IPS DF 6.9 (cell line): ENCODE measurements around the gene HYAL3.

ENCODE experiments used
- DNase-seq: peaks from one replicate; pipeline ENCODE4 v3.0.0-alpha.2; 2013; ENCODE audit warnings: low read depth, low spot score
- H3K27ac ChIP-seq: one replicate; pipeline ENCODE4 v1.5.1; 2013; ENCODE audit warnings: low read length, control low read depth
- H3K27me3 ChIP-seq: 2 replicates; pipeline ENCODE4 v1.6.1; 2013; ENCODE audit warnings: mild to moderate bottlenecking, low read length; ENCODE audit not compliant: control insufficient read depth, insufficient read depth
- H3K36me3 ChIP-seq: 2 replicates; pipeline ENCODE4 v1.6.1; 2013; ENCODE audit warnings: low read length; ENCODE audit not compliant: control insufficient read depth, insufficient read depth
- H3K4me1 ChIP-seq: 2 replicates; pipeline ENCODE4 v1.6.1; 2013; ENCODE audit warnings: low read length; ENCODE audit not compliant: control insufficient read depth, insufficient read depth
- H3K4me3 ChIP-seq: 2 replicates; pipeline ENCODE4 v1.5.1; 2013; ENCODE audit warnings: mild to moderate bottlenecking, low read length
- H3K9me3 ChIP-seq: 2 replicates; pipeline ENCODE4 v1.6.1; 2013; ENCODE audit warnings: low read length, inconsistent platforms; ENCODE audit not compliant: control insufficient read depth, insufficient read depth
- WGBS: extraction: QIAGEN DNeasy Blood & Tissue Kit; methylation state at CpG from one replicate; pipeline ENCODE4 v1.1.7; 2013; ENCODE audit warnings: mixed read lengths, missing lambda C conversion rate; ENCODE audit not compliant: insufficient read length, insufficient coverage; 5-methylcytosine and 5-hydroxymethylcytosine counted together

Gene HYAL3

GRCh38 chr3:50340147-50340447 is 40.9 kb upstream of the HYAL3 start:
- DNase-seq, result no peak
- no CpG with 5 or more reads among the region's 9 CpGs for WGBS
- peaks cover 3% of the 10 kb centered on the region; the same call in 1 of the 2 replicates for H3K4me1 ChIP-seq
- H3K27ac ChIP-seq, result no peak overlapping the region
- H3K9me3 ChIP-seq, result no peaks in the 10 kb centered on the region
- H3K27me3 ChIP-seq, result peaks cover 16% of the 10 kb centered on the region; the same call in 1 of the 2 replicates
- peak overlapping the region; percentile 40; the same call in 1 of the 2 replicates for H3K4me3 ChIP-seq
- H3K36me3 ChIP-seq, result no peaks in the 10 kb centered on the region

GRCh38 chr3:50339485-50340146 is 40.4 kb upstream of the HYAL3 start:
- WGBS, result no CpG with 5 or more reads among the region's 14 CpGs
- H3K4me3 ChIP-seq, result no peak overlapping the region
- H3K27me3 ChIP-seq, result peaks cover 14% of the 10 kb centered on the region; the same call in 1 of the 2 replicates
- H3K9me3 ChIP-seq, result no peaks in the 10 kb centered on the region
- H3K36me3 ChIP-seq, result no peaks in the 10 kb centered on the region
- no peak overlapping the region for H3K27ac ChIP-seq
- DNase-seq, result no peak
- H3K4me1 ChIP-seq, result peaks cover 3% of the 10 kb centered on the region; the same call in 1 of the 2 replicates

- Histone ChIP-seq H3K4me3 (no peak overlapping the region), H3K9me3 (no peaks in the 10 kb centered on the region), H3K36me3 (no peaks in the 10 kb centered on the region), H3K4me1 (peaks cover 3% of the 10 kb centered on the region; the same call in 1 of the 2 replicates), H3K27me3 (peaks cover 14% of the 10 kb centered on the region; the same call in 1 of the 2 replicates), H3K27ac (no peak overlapping the region)
- WGBS, result no CpG with 5 or more reads among the region's 5 CpGs
- no peak for DNase-seq
Observed at GRCh38 chr3:50338965-50339364, 39.8 kb upstream of the HYAL3 start.

- Histone ChIP-seq H3K27me3 (peaks cover 14% of the 10 kb centered on the region; the same call in 1 of the 2 replicates), H3K36me3 (no peaks in the 10 kb centered on the region), H3K4me1 (peaks cover 3% of the 10 kb centered on the region; the same call in 1 of the 2 replicates), H3K9me3 (no peaks in the 10 kb centered on the region), H3K4me3 (peak overlapping the region; percentile 81), H3K27ac (no peak overlapping the region)
- no CpG with 5 or more reads among the region's 79 CpGs for WGBS
- no peak for DNase-seq
Observed at GRCh38 chr3:50337175-50337861, 38.1 kb upstream of the HYAL3 start.

- WGBS, result no CpG with 5 or more reads among the region's 31 CpGs
- no peaks in the 10 kb centered on the region for H3K9me3 ChIP-seq
- DNase-seq, result no peak
Observed at GRCh38 chr3:50336452-50337174, 37.4 kb upstream of the HYAL3 start.

GRCh38 chr3:50334339-50335075 is 35.3 kb upstream of the HYAL3 start:
- H3K9me3 ChIP-seq, result no peaks in the 10 kb centered on the region
- no peak overlapping the region for H3K4me3 ChIP-seq
- DNase-seq, result no peak
- peaks cover 14% of the 10 kb centered on the region for H3K36me3 ChIP-seq
- peaks cover 4% of the 10 kb centered on the region; the same call in 1 of the 2 replicates for H3K27me3 ChIP-seq
- no peaks in the 10 kb centered on the region for H3K4me1 ChIP-seq
- no CpG with 5 or more reads among the region's 5 CpGs for WGBS
- H3K27ac ChIP-seq, result no peak overlapping the region

More at GRCh38 chr3:50336452-50337174, 37.4 kb upstream of the HYAL3 start:
- no peak overlapping the region for H3K27ac ChIP-seq
- H3K4me3 ChIP-seq, result peak overlapping the region; percentile 81; the same call in 1 of the 2 replicates
- peaks cover 3% of the 10 kb centered on the region; the same call in 1 of the 2 replicates for H3K4me1 ChIP-seq
- H3K27me3 ChIP-seq, result peaks cover 14% of the 10 kb centered on the region; the same call in 1 of the 2 replicates
- H3K36me3 ChIP-seq, result peaks cover under 1% of the 10 kb centered on the region; the same call in 1 of the 2 replicates

- H3K36me3 ChIP-seq, result peaks cover 14% of the 10 kb centered on the region
Observed at GRCh38 chr3:50333744-50334328, 34.6 kb upstream of the HYAL3 start.

GRCh38 chr3:50331364-50331907 is 32.2 kb upstream of the HYAL3 start:
- Histone ChIP-seq H3K4me3 (no peak overlapping the region), H3K36me3 (peaks cover 14% of the 10 kb centered on the region), H3K4me1 (no peaks in the 10 kb centered on the region), H3K27ac (no peak overlapping the region), H3K9me3 (no peaks in the 10 kb centered on the region), H3K27me3 (no peaks in the 10 kb centered on the region)
- WGBS, result no CpG with 5 or more reads among the region's 19 CpGs
- no peak for DNase-seq

More at GRCh38 chr3:50333744-50334328, 34.6 kb upstream of the HYAL3 start:
- Histone ChIP-seq H3K9me3 (no peaks in the 10 kb centered on the region), H3K27me3 (peaks cover 1% of the 10 kb centered on the region; the same call in 1 of the 2 replicates), H3K27ac (no peak overlapping the region), H3K4me3 (no peak overlapping the region), H3K4me1 (no peaks in the 10 kb centered on the region)
- whole genome bisulfite sequencing, result no CpG with 5 or more reads among the region's 12 CpGs
- no peak for DNase-seq

- no CpG with 5 or more reads among the region's 10 CpGs for WGBS
- H3K36me3 ChIP-seq, result peaks cover 18% of the 10 kb centered on the region
Observed at GRCh38 chr3:50330330-50330729, 31.1 kb upstream of the HYAL3 start.

More at GRCh38 chr3:50330330-50330729, 31.1 kb upstream of the HYAL3 start:
- Histone ChIP-seq H3K4me1 (no peaks in the 10 kb centered on the region), H3K27ac (no peak overlapping the region), H3K4me3 (no peak overlapping the region), H3K27me3 (no peaks in the 10 kb centered on the region), H3K9me3 (no peaks in the 10 kb centered on the region)
- no peak for DNase-seq
